Right lung (tissue), 10 donors: ENCODE measurements around the gene SENP8. TPM values are rescaled to one million over a fixed set of nuclear protein-coding genes. Genes with fewer than 3 reads are reported as not detected.
"Not testable (repeated sequence)": the region's sequence is repeated elsewhere in the genome, so short reads cannot be mapped to it uniquely, and the experiment has no call there.

ENCODE experiments used
- DNase-seq, 2 donors: peaks; one replicate each; pipeline ENCODE4 v3.0.0-alpha.2; 2013
- long read RNA-seq, 8 donors: transcript quantifications; one replicate each; lab custom pipeline, GENCODE V29; 2026
- polyA plus RNA-seq, 5 donors: library from polyadenylated mRNA; unstranded; fragments of 120-200 nt; gene quantifications; one replicate each; pipeline versions ENCODE4 v1.2.1 to v1.2.3, GENCODE V29; 2013; ENCODE audit warnings: inconsistent platforms in 1 of 5, low replicate concordance in 1 of 5; ENCODE audit not compliant: insufficient read length in 5 of 5, insufficient read depth in 1 of 5

The SENP8 gene
- polyA plus RNA-seq = 1 to 10 TPM; 4.0 to 5.7 (median 4.8) TPM
- long read RNA-seq, donor 1, full-length matches to known transcripts = 3 of 3 reads
- long read RNA-seq, donor 1, partial matches to known transcripts = 0 of 3 reads
- long read RNA-seq, donor 1, other reads (novel, unspliced or antisense) = 0 of 3 reads
- long read RNA-seq, donor 2, full-length matches to known transcripts = 2 of 2 reads
- long read RNA-seq, donor 2, partial matches to known transcripts = 0 of 2 reads
- long read RNA-seq, donor 2, other reads (novel, unspliced or antisense) = 0 of 2 reads
- long read RNA-seq, donor 3, full-length matches to known transcripts = 1 of 1 reads
- long read RNA-seq, donor 3, partial matches to known transcripts = 0 of 1 reads
- long read RNA-seq, donor 3, other reads (novel, unspliced or antisense) = 0 of 1 reads
- long read RNA-seq, donor 4 = 0 reads
- long read RNA-seq, donor 5, full-length matches to known transcripts = 2 of 2 reads
- long read RNA-seq, donor 5, partial matches to known transcripts = 0 of 2 reads
- long read RNA-seq, donor 5, other reads (novel, unspliced or antisense) = 0 of 2 reads
- long read RNA-seq, donor 6, full-length matches to known transcripts = 4 of 4 reads
- long read RNA-seq, donor 6, partial matches to known transcripts = 0 of 4 reads
- long read RNA-seq, donor 6, other reads (novel, unspliced or antisense) = 0 of 4 reads
- long read RNA-seq, donor 7, full-length matches to known transcripts = 3 of 3 reads
- long read RNA-seq, donor 7, partial matches to known transcripts = 0 of 3 reads
- long read RNA-seq, donor 7, other reads (novel, unspliced or antisense) = 0 of 3 reads
- long read RNA-seq, donor 8 = 0 reads

- DNase-seq = peak; percentile 99 to 100
These were observed at the start of gene SENP8, which contains the start of gene MYO9A for GRCh38 chr15:72118017-72118978. TSS of gene SENP8 (plus strand) at chr15:72118403. CDS start at chr15:72139624, 21,221 bp downstream. TSS of gene MYO9A (minus strand) at chr15:72118150. CDS start at chr15:72046563, 71,587 bp downstream.

- DNase-seq = no peak
These were observed 49.3 kb upstream of the SENP8 start for GRCh38 chr15:72068856-72069255.

GRCh38 chr15:72070817-72071447 is 47.3 kb upstream of the SENP8 start:
- no peak for DNase-seq

- not testable (repeated sequence) for DNase-seq
These were observed 46.8 kb upstream of the SENP8 start for GRCh38 chr15:72071448-72071825.

GRCh38 chr15:72074335-72075060 is 43.7 kb upstream of the SENP8 start:
- no peak for DNase-seq

- no peak for DNase-seq
These were observed 40.3 kb upstream of the SENP8 start for GRCh38 chr15:72077950-72078349.

- DNase-seq = no peak
These were observed 39.3 kb upstream of the SENP8 start for GRCh38 chr15:72078887-72079286.

GRCh38 chr15:72082176-72082575 is 36.0 kb upstream of the SENP8 start:
- no peak for DNase-seq

- DNase-seq = no peak
These were observed 32.0 kb upstream of the SENP8 start for GRCh38 chr15:72086010-72086697.

GRCh38 chr15:72086920-72087648 is 31.1 kb upstream of the SENP8 start:
- no peak for DNase-seq

GRCh38 chr15:72092006-72092405 is 26.2 kb upstream of the SENP8 start:
- no peak for DNase-seq

- no peak for DNase-seq
These were observed 25.5 kb upstream of the SENP8 start for GRCh38 chr15:72092691-72093090.

GRCh38 chr15:72096796-72097195 is 21.4 kb upstream of the SENP8 start:
- DNase-seq = no peak

GRCh38 chr15:72098040-72098439 is 20.2 kb upstream of the SENP8 start:
- DNase-seq = no peak

GRCh38 chr15:72099155-72099554 is 19.0 kb upstream of the SENP8 start:
- no peak for DNase-seq

- not testable (repeated sequence) for DNase-seq
These were observed 17.7 kb upstream of the SENP8 start for GRCh38 chr15:72100551-72100950.

- no peak for DNase-seq
These were observed 13.1 kb upstream of the SENP8 start for GRCh38 chr15:72105111-72105510.

GRCh38 chr15:72106068-72106467 is 12.1 kb upstream of the SENP8 start:
- no peak for DNase-seq

- no peak for DNase-seq
These were observed 7.8 kb upstream of the SENP8 start for GRCh38 chr15:72110355-72110754.
